GM23338 (cell line): Measurements from ENCODE around the gene EXPH5.
"Not testable (repeated sequence)": the region's sequence is repeated elsewhere in the genome, so short reads cannot be mapped to it uniquely, and the experiment has no call there.

ENCODE experiments used
- CREB1 ChIP-seq: fragments of 250-450 bp; sonication (Bioruptor Pico); IDR thresholded peaks from 2 replicates; pipeline ENCODE4 v1.5.0; 2020; ENCODE audit warnings: low read depth, mild to moderate bottlenecking, moderate library complexity
- ETS1 ChIP-seq: IDR thresholded peaks from 2 replicates; pipeline ENCODE4 v1.6.1; 2016; ENCODE audit warnings: antibody characterized with exemption
- EZH2 ChIP-seq: fragments of 200-600 bp; sonication (generic); IDR thresholded peaks from one replicate; pipeline ENCODE4 v1.8.0; 2017; ENCODE audit warnings: antibody characterized with exemption, mild to moderate bottlenecking, low read depth; ENCODE audit not compliant: unreplicated experiment
- EZH2phosphoT487 ChIP-seq: fragments of 200-600 bp; sonication (generic); IDR thresholded peaks from one replicate; pipeline ENCODE4 v1.8.1; 2018; ENCODE audit warnings: antibody characterized with exemption; ENCODE audit not compliant: unreplicated experiment
- JUNB ChIP-seq: IDR thresholded peaks from one replicate; pipeline ENCODE4 v1.6.1; 2016; ENCODE audit warnings: antibody characterized with exemption; ENCODE audit not compliant: unreplicated experiment
- NANOG ChIP-seq: IDR thresholded peaks from 2 replicates; pipeline ENCODE4 v1.6.1; 2016; ENCODE audit warnings: antibody characterized with exemption, borderline replicate concordance
- POLR2AphosphoS5 ChIP-seq: IDR thresholded peaks from 2 replicates; pipeline ENCODE4 v1.6.1; 2016; ENCODE audit warnings: antibody characterized with exemption, low read depth
- STAT1 ChIP-seq: IDR thresholded peaks from one replicate; pipeline ENCODE4 v1.6.1; 2016; ENCODE audit warnings: antibody characterized with exemption; ENCODE audit not compliant: unreplicated experiment
- ZNF114 ChIP-seq: fragments of 250-450 bp; sonication (Bioruptor Pico); IDR thresholded peaks from 2 replicates; pipeline ENCODE4 v1.5.0; 2020; ENCODE audit warnings: mild to moderate bottlenecking, moderate library complexity
- ZNF331 ChIP-seq: fragments of 250-450 bp; sonication (Bioruptor Pico); IDR thresholded peaks from 2 replicates; pipeline ENCODE4 v1.5.0; 2020; ENCODE audit warnings: low read depth, mild to moderate bottlenecking, moderate library complexity
- TF ChIP-seq, protein P1 (sequence below): IDR thresholded peaks from one replicate; pipeline ENCODE4 v1.6.1; 2018; ENCODE audit warnings: antibody characterized with exemption; ENCODE audit not compliant: unreplicated experiment
- TF ChIP-seq, protein P2 (sequence below), 2 experiments: fragments of 200-600 bp in 1 of 2; sonication (generic) in 1 of 2; conservative IDR thresholded peaks; 2 replicates each; pipeline versions ENCODE4 v1.5.1 to v1.6.1; 2016 to 2017; ENCODE audit warnings: antibody characterized with exemption in 2 of 2, low read depth in 2 of 2, mild to moderate bottlenecking in 2 of 2, moderate library complexity in 1 of 2
- TF ChIP-seq, protein P3 (sequence below): fragments of 250-450 bp; sonication (Bioruptor Pico); IDR thresholded peaks from 2 replicates; pipeline ENCODE4 v1.5.0; 2020; ENCODE audit warnings: mild to moderate bottlenecking, moderate library complexity

GRCh38 chr11:108586185-108586584, 7.4 kb downstream of the EXPH5 start:
- TF ChIP-seq, protein P1, sequence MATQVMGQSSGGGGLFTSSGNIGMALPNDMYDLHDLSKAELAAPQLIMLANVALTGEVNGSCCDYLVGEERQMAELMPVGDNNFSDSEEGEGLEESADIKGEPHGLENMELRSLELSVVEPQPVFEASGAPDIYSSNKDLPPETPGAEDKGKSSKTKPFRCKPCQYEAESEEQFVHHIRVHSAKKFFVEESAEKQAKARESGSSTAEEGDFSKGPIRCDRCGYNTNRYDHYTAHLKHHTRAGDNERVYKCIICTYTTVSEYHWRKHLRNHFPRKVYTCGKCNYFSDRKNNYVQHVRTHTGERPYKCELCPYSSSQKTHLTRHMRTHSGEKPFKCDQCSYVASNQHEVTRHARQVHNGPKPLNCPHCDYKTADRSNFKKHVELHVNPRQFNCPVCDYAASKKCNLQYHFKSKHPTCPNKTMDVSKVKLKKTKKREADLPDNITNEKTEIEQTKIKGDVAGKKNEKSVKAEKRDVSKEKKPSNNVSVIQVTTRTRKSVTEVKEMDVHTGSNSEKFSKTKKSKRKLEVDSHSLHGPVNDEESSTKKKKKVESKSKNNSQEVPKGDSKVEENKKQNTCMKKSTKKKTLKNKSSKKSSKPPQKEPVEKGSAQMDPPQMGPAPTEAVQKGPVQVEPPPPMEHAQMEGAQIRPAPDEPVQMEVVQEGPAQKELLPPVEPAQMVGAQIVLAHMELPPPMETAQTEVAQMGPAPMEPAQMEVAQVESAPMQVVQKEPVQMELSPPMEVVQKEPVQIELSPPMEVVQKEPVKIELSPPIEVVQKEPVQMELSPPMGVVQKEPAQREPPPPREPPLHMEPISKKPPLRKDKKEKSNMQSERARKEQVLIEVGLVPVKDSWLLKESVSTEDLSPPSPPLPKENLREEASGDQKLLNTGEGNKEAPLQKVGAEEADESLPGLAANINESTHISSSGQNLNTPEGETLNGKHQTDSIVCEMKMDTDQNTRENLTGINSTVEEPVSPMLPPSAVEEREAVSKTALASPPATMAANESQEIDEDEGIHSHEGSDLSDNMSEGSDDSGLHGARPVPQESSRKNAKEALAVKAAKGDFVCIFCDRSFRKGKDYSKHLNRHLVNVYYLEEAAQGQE, result not testable (repeated sequence)
- TF ChIP-seq, protein P2, sequence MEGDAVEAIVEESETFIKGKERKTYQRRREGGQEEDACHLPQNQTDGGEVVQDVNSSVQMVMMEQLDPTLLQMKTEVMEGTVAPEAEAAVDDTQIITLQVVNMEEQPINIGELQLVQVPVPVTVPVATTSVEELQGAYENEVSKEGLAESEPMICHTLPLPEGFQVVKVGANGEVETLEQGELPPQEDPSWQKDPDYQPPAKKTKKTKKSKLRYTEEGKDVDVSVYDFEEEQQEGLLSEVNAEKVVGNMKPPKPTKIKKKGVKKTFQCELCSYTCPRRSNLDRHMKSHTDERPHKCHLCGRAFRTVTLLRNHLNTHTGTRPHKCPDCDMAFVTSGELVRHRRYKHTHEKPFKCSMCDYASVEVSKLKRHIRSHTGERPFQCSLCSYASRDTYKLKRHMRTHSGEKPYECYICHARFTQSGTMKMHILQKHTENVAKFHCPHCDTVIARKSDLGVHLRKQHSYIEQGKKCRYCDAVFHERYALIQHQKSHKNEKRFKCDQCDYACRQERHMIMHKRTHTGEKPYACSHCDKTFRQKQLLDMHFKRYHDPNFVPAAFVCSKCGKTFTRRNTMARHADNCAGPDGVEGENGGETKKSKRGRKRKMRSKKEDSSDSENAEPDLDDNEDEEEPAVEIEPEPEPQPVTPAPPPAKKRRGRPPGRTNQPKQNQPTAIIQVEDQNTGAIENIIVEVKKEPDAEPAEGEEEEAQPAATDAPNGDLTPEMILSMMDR (conservative IDR thresholded peaks at IDR 0.05; ENCODE audit: low read depth in 2 of 2), result not testable (repeated sequence)
- TF ChIP-seq EZH2; ZNF114 (CRISPR knock-in tag); ETS1; POLR2AphosphoS5; JUNB; EZH2phosphoT487; ZNF331 (CRISPR knock-in tag); STAT1; CREB1 (CRISPR knock-in tag); NANOG: not testable (repeated sequence)
- TF ChIP-seq, protein P3, sequence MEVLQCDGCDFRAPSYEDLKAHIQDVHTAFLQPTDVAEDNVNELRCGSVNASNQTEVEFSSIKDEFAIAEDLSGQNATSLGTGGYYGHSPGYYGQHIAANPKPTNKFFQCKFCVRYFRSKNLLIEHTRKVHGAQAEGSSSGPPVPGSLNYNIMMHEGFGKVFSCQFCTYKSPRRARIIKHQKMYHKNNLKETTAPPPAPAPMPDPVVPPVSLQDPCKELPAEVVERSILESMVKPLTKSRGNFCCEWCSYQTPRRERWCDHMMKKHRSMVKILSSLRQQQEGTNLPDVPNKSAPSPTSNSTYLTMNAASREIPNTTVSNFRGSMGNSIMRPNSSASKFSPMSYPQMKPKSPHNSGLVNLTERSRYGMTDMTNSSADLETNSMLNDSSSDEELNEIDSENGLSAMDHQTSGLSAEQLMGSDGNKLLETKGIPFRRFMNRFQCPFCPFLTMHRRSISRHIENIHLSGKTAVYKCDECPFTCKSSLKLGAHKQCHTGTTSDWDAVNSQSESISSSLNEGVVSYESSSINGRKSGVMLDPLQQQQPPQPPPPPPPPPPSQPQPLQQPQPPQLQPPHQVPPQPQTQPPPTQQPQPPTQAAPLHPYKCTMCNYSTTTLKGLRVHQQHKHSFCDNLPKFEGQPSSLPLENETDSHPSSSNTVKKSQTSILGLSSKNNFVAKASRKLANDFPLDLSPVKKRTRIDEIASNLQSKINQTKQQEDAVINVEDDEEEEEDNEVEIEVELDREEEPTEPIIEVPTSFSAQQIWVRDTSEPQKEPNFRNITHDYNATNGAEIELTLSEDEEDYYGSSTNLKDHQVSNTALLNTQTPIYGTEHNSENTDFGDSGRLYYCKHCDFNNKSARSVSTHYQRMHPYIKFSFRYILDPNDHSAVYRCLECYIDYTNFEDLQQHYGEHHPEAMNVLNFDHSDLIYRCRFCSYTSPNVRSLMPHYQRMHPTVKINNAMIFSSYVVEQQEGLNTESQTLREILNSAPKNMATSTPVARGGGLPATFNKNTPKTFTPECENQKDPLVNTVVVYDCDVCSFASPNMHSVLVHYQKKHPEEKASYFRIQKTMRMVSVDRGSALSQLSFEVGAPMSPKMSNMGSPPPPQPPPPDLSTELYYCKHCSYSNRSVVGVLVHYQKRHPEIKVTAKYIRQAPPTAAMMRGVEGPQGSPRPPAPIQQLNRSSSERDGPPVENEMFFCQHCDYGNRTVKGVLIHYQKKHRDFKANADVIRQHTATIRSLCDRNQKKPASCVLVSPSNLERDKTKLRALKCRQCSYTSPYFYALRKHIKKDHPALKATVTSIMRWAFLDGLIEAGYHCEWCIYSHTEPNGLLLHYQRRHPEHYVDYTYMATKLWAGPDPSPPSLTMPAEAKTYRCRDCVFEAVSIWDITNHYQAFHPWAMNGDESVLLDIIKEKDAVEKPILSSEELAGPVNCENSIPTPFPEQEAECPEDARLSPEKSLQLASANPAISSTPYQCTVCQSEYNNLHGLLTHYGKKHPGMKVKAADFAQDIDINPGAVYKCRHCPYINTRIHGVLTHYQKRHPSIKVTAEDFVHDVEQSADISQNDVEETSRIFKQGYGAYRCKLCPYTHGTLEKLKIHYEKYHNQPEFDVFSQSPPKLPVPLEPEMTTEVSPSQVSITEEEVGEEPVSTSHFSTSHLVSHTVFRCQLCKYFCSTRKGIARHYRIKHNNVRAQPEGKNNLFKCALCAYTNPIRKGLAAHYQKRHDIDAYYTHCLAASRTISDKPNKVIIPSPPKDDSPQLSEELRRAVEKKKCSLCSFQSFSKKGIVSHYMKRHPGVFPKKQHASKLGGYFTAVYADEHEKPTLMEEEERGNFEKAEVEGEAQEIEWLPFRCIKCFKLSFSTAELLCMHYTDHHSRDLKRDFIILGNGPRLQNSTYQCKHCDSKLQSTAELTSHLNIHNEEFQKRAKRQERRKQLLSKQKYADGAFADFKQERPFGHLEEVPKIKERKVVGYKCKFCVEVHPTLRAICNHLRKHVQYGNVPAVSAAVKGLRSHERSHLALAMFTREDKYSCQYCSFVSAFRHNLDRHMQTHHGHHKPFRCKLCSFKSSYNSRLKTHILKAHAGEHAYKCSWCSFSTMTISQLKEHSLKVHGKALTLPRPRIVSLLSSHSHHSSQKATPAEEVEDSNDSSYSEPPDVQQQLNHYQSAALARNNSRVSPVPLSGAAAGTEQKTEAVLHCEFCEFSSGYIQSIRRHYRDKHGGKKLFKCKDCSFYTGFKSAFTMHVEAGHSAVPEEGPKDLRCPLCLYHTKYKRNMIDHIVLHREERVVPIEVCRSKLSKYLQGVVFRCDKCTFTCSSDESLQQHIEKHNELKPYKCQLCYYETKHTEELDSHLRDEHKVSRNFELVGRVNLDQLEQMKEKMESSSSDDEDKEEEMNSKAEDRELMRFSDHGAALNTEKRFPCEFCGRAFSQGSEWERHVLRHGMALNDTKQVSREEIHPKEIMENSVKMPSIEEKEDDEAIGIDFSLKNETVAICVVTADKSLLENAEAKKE (CRISPR knock-in tag), result not testable (repeated sequence)
